Measurements from ENCODE around the gene PCDHGA5. TPM values are rescaled to one million over a fixed set of nuclear protein-coding genes. Genes with fewer than 3 reads are reported as not detected.
"Not testable (repeated sequence)": the region's sequence is repeated elsewhere in the genome, so short reads cannot be mapped to it uniquely, and the experiment has no call there.

PCDHGA5 gene
- total RNA-seq, 5 donors from 2014 or later (not counting 1 experiment from before 2014, with no cell fraction given), result 0.06 to 0.43 (median 0.41) TPM; not detected in 2

- Mint-ChIP-seq H3K4me1 (peaks cover 0 to 6% (median 0%) of the 10 kb centered on the region in 3 donors), H3K27ac (no peak within 1 kb of the TSS), H3K36me3 (peaks cover 10% of the 10 kb centered on the region), H3K4me3 (peak within 1 kb of the TSS; percentile 47 to 62 (median 60)), H3K27me3 (peaks cover 67 to 77% of the 10 kb centered on the region in 2 donors), H3K9me3 (peaks cover 0 to 38% (median 29%) of the 10 kb centered on the region in 3 donors)
- ChIA-PET CTCF (no interaction called here), POLR2A (no interaction called here)
- DNase-seq, result no peak
- Histone ChIP-seq H3K4me3 (ENCODE audit: control insufficient read depth in 1 of 2, extremely low read depth in 1 of 2, low read length in 1 of 2) (peak within 1 kb of the TSS in 1 of 2 donors; percentile 57), H3K27ac (ENCODE audit: low read length) (no peak within 1 kb of the TSS), H3K27me3 (replicated peaks in 1 of 2; ENCODE audit: control insufficient read depth in 2 of 2, extremely low read depth in 1 of 2, insufficient read depth in 2 of 2, low read length in 1 of 2) (peaks cover 15 to 40% of the 10 kb centered on the region in 2 experiments), H3K4me1 (ENCODE audit: control insufficient read depth in 1 of 2, extremely low read depth in 1 of 2, insufficient read depth in 2 of 2, low read length in 2 of 2) (no peaks in the 10 kb centered on the region), H3K36me3 (ENCODE audit: control insufficient read depth in 2 of 2, extremely low read depth in 1 of 2, insufficient read depth in 1 of 2, low read length in 1 of 2) (no peaks in the 10 kb centered on the region), H3K9me3 (peaks cover 9% of the 10 kb centered on the region)
- 18% methylated on average over 30 of the region's 37 CpGs for WGBS (ENCODE audit: insufficient coverage)
- peak in 1 of 4 experiments; percentile 13 for ATAC-seq (replicated peaks in 1 of 4)
Measured at GRCh38 chr5:141382469-141383294, 18.7 kb downstream of the PCDHGA5 start, which contains the start of gene PCDHGA7. PCDHGA7 (plus strand) TSS chr5:141382742; CDS start chr5:141382900, 158 bp downstream.

- H3K36me3 ChIP-seq (ENCODE audit: control insufficient read depth in 2 of 2, extremely low read depth in 1 of 2, insufficient read depth in 1 of 2, low read length in 1 of 2), result no peaks in the 10 kb centered on the region
- peaks cover 10% of the 10 kb centered on the region for H3K36me3 Mint-ChIP-seq
- H3K4me3 Mint-ChIP-seq, result no peak overlapping the region
- no peaks in the 10 kb centered on the region for H3K4me1 ChIP-seq (ENCODE audit: control insufficient read depth in 1 of 2, extremely low read depth in 1 of 2, insufficient read depth in 2 of 2, low read length in 2 of 2)
- DNase-seq (no peak), ATAC-seq (replicated peaks in 1 of 4) (no peak)
- H3K4me1 Mint-ChIP-seq, result peaks cover 0 to 6% (median 0%) of the 10 kb centered on the region in 3 donors
- 38% methylated on average over 12 of the region's 21 CpGs for WGBS (ENCODE audit: insufficient coverage)
- peaks cover 11% of the 10 kb centered on the region for H3K9me3 ChIP-seq
- H3K27me3 Mint-ChIP-seq, result peaks cover 69 to 79% of the 10 kb centered on the region in 2 donors
- H3K9me3 Mint-ChIP-seq, result peaks cover under 1 to 39% (median 32%) of the 10 kb centered on the region in 3 donors
- ChIA-PET CTCF (no interaction called here), POLR2A (no interaction called here)
- peaks cover 17 to 37% of the 10 kb centered on the region in 2 experiments for H3K27me3 ChIP-seq (replicated peaks in 1 of 2; ENCODE audit: control insufficient read depth in 2 of 2, extremely low read depth in 1 of 2, insufficient read depth in 2 of 2, low read length in 1 of 2)
- H3K27ac ChIP-seq (ENCODE audit: low read length), result no peak overlapping the region
- H3K4me3 ChIP-seq (ENCODE audit: control insufficient read depth in 1 of 2, extremely low read depth in 1 of 2, low read length in 1 of 2), result no peak overlapping the region
- H3K27ac Mint-ChIP-seq, result no peak overlapping the region
Measured at GRCh38 chr5:141383345-141383744, 19.4 kb downstream of the PCDHGA5 start.

GRCh38 chr5:141384471-141385267 is 20.7 kb downstream of the PCDHGA5 start:
- 55% methylated on average over 43 of the region's 43 CpGs for WGBS (ENCODE audit: insufficient coverage)
- Mint-ChIP-seq H3K9me3 (peaks cover 4 to 37% (median 31%) of the 10 kb centered on the region in 3 donors), H3K27me3 (peaks cover 71 to 80% of the 10 kb centered on the region in 2 donors), H3K4me3 (no peak overlapping the region), H3K36me3 (peaks cover 7% of the 10 kb centered on the region), H3K27ac (no peak overlapping the region), H3K4me1 (peaks cover 0 to 6% (median 0%) of the 10 kb centered on the region in 3 donors)
- DNase-seq (no peak), ATAC-seq (replicated peaks in 1 of 4) (no peak)
- Histone ChIP-seq H3K27me3 (replicated peaks in 1 of 2; ENCODE audit: control insufficient read depth in 2 of 2, extremely low read depth in 1 of 2, insufficient read depth in 2 of 2, low read length in 1 of 2) (peaks cover 17 to 49% of the 10 kb centered on the region in 2 experiments), H3K9me3 (peaks cover 9% of the 10 kb centered on the region), H3K4me3 (ENCODE audit: control insufficient read depth in 1 of 2, extremely low read depth in 1 of 2, low read length in 1 of 2) (no peak overlapping the region), H3K36me3 (ENCODE audit: control insufficient read depth in 2 of 2, extremely low read depth in 1 of 2, insufficient read depth in 1 of 2, low read length in 1 of 2) (no peaks in the 10 kb centered on the region), H3K4me1 (ENCODE audit: control insufficient read depth in 1 of 2, extremely low read depth in 1 of 2, insufficient read depth in 2 of 2, low read length in 2 of 2) (no peaks in the 10 kb centered on the region), H3K27ac (ENCODE audit: low read length) (no peak overlapping the region)
- POLR2A ChIA-PET, result no interaction called here
- CTCF ChIA-PET, result no interaction called here

- H3K36me3 ChIP-seq (ENCODE audit: control insufficient read depth in 2 of 2, extremely low read depth in 1 of 2, insufficient read depth in 1 of 2, low read length in 1 of 2); H3K4me1 ChIP-seq (ENCODE audit: control insufficient read depth in 1 of 2, extremely low read depth in 1 of 2, insufficient read depth in 2 of 2, low read length in 2 of 2); POLR2A ChIA-PET; H3K27ac Mint-ChIP-seq; H3K27ac ChIP-seq (ENCODE audit: low read length); H3K4me1 Mint-ChIP-seq; H3K9me3 ChIP-seq: not testable (repeated sequence)
- DNase-seq (peak in 4 of 35 experiments; percentile 9 to 14 (median 12)), ATAC-seq (replicated peaks in 1 of 4) (peak in 3 of 4 experiments; percentile 58 to 77 (median 72))
- CTCF ChIA-PET, result interaction anchor here in 1 of 2 donors (0.6 kb wide), 1 partner anchor 173 kb away, joined by 3 read pairs; no protein-coding TSS in a partner anchor
- H3K27me3 Mint-ChIP-seq, result peaks cover 73 to 80% of the 10 kb centered on the region in 2 donors
- peaks cover 13% of the 10 kb centered on the region for H3K36me3 Mint-ChIP-seq
- peaks cover 8 to 47% (median 29%) of the 10 kb centered on the region in 3 donors for H3K9me3 Mint-ChIP-seq
- peak within 1 kb of the TSS in 2 of 3 donors; percentile 17 to 25 for H3K4me3 Mint-ChIP-seq
- peaks cover 22 to 50% of the 10 kb centered on the region in 2 experiments for H3K27me3 ChIP-seq (replicated peaks in 1 of 2; ENCODE audit: control insufficient read depth in 2 of 2, extremely low read depth in 1 of 2, insufficient read depth in 2 of 2, low read length in 1 of 2)
- WGBS (ENCODE audit: insufficient coverage), result 42% methylated on average over 11 of the region's 40 CpGs
- H3K4me3 ChIP-seq (ENCODE audit: control insufficient read depth in 1 of 2, extremely low read depth in 1 of 2, low read length in 1 of 2), result peak within 1 kb of the TSS in 1 of 2 donors; percentile 17
Measured at GRCh38 chr5:141387557-141388311, 23.8 kb downstream of the PCDHGA5 start, which contains the start of gene PCDHGB4. PCDHGB4 (plus strand) TSS chr5:141387698; CDS start chr5:141387885, 187 bp downstream.

GRCh38 chr5:141388661-141389060 is 24.7 kb downstream of the PCDHGA5 start:
- Mint-ChIP-seq H3K27ac (no peak overlapping the region), H3K9me3 (peaks cover 8 to 47% (median 28%) of the 10 kb centered on the region in 3 donors), H3K4me3 (no peak overlapping the region), H3K4me1 (no peaks in the 10 kb centered on the region), H3K27me3 (peaks cover 71 to 80% of the 10 kb centered on the region in 2 donors), H3K36me3 (peaks cover 13% of the 10 kb centered on the region)
- 47% methylated on average over 2 of the region's 10 CpGs for WGBS (ENCODE audit: insufficient coverage)
- Histone ChIP-seq H3K27me3 (replicated peaks in 1 of 2; ENCODE audit: control insufficient read depth in 2 of 2, extremely low read depth in 1 of 2, insufficient read depth in 2 of 2, low read length in 1 of 2) (peaks cover 18 to 49% of the 10 kb centered on the region in 2 experiments), H3K4me3 (ENCODE audit: control insufficient read depth in 1 of 2, extremely low read depth in 1 of 2, low read length in 1 of 2) (peak overlapping the region in 1 of 2 donors; percentile 17), H3K36me3 (ENCODE audit: control insufficient read depth in 2 of 2, extremely low read depth in 1 of 2, insufficient read depth in 1 of 2, low read length in 1 of 2) (no peaks in the 10 kb centered on the region), H3K4me1 (ENCODE audit: control insufficient read depth in 1 of 2, extremely low read depth in 1 of 2, insufficient read depth in 2 of 2, low read length in 2 of 2) (no peaks in the 10 kb centered on the region), H3K9me3 (peaks cover 12% of the 10 kb centered on the region), H3K27ac (ENCODE audit: low read length) (no peak overlapping the region)
- DNase-seq, result no peak
- ChIA-PET POLR2A (no interaction called here), CTCF (no interaction called here)
- no peak for ATAC-seq (replicated peaks in 1 of 4)
